Jurkat, Clone E6-1 (cell line): ENCODE data around the gene CPNE7.
A peak's percentile ranks its signal among the peaks of the same experiment; 100 is the strongest.
"Not testable (repeated sequence)": the region's sequence is repeated elsewhere in the genome, so short reads cannot be mapped to it uniquely, and the experiment has no call there.

Experiments used
- DNase-seq: peaks from one replicate; pipeline ENCODE4 v3.0.0-alpha.2; 2011; ENCODE audit warnings: low read depth, low spot score
- H3K4me3 ChIP-seq: 2 replicates; pipeline ENCODE4 v1.5.1; 2011; ENCODE audit warnings: mild to moderate bottlenecking, low read length, control low read depth, moderate library complexity

CPNE7 gene

GRCh38 chr16:89563639-89564392 is 11.7 kb upstream of the CPNE7 start:
- DNase-seq: no peak

DNA sequence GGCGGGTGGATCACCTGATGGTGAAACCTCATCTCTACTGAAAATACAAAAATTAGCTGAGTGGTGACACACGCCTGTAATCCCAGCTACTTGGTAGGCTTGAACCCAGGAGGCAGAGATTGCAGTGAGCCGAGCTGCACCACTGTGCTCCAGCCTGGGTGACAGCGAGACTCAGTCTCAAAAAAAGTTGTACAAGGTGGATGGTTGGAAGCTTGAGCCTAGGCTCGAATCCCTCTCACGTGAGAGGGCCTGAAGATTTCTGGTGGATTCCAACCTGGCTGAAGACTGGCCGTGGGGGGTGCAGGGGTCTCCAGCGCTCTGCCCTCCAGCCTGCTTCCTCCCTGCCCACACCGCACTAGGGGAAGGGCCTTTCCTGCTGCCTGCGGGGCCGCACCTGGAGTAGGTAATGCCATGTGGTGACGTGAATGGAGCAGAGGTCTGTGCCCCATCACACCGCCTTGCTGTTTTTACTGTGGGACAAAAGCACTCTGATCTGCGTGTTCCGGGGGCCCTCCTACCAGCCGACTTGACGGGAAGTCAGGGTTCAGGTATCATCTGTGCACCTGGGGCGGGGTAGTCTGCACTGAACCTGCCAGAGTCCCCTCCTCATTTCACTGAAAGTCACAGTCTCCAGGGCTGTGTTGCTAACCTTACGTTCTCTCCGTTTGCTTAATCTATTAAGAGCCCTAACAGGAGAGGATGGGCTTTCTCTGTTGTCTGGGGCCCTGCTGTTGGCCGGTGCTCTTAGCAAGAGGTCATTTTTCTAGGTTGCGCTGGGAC is 10.9 kb upstream of the CPNE7 start:
- no peak overlapping the region for H3K4me3 ChIP-seq
- no peak for DNase-seq

More at GRCh38 chr16:89563639-89564392, 11.7 kb upstream of the CPNE7 start:
- no peak overlapping the region for H3K4me3 ChIP-seq

DNA sequence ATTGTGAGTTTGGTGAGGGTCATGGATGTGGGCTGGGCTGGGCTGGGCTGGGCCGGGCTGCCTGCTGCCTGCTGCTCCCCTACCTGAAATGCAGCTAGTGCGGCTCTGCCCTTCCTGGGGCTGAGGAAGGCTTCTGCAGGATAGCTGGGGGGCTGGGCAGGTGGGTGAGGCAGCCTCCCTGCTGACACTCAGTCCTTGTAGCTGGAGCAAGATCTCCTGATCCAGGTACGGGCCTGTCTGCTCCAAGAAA is 10.4 kb upstream of the CPNE7 start:
- no peak for DNase-seq
- H3K4me3 ChIP-seq: no peak overlapping the region

GRCh38 chr16:89565506-89566372 is 9.8 kb upstream of the CPNE7 start:
- no peak overlapping the region for H3K4me3 ChIP-seq
- DNase-seq: no peak

DNA sequence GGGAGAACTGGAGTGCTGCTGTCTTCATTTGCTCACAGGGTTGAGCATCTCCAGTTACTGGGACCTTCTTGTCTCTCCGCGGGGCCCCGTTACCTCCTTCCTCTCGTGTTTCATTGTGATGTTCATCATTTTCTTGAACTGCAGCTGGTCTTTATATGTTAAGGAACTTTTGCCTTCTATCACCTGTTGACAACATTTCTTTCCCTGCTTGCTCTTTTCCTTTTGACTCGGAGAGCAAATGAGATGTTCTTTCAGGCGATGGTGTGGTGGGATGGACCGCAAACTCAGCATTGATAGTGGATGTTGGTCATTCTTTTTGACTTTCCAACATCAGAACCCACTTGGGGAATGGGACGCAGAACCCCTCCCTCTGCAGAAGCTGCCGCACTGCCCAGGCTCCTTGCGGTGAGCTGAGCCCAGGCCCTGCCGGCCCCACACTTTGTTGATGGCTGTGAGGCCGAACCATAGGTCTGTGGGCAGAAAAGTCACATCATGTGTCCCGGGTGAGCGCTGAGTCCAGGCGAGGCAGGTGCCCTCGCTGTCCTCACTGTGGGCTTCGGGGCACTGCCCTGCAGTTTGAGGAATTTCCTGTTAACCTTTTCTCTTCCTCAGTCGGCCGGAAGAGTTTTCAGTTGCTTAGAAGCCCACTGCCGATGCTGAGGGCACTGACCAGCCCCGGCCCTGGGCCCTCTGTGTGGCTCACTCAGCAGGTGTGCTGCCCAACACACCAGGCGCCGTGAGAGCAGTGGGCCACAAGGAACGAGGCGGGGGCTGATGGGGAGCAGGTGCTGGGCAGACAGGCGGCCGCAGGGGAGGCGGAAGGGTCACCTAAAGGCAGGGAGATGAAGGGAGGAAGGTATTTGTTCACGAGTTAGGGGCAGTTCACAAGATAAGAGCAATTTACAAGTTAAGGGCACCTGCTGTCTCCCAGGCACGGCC is 7.6 kb upstream of the CPNE7 start:
- no peak for DNase-seq
- H3K4me3 ChIP-seq: no peak overlapping the region

- H3K4me3 ChIP-seq: no peak overlapping the region
- no peak for DNase-seq
Observed at GRCh38 chr16:89569506-89570341, 5.8 kb upstream of the CPNE7 start.

DNA sequence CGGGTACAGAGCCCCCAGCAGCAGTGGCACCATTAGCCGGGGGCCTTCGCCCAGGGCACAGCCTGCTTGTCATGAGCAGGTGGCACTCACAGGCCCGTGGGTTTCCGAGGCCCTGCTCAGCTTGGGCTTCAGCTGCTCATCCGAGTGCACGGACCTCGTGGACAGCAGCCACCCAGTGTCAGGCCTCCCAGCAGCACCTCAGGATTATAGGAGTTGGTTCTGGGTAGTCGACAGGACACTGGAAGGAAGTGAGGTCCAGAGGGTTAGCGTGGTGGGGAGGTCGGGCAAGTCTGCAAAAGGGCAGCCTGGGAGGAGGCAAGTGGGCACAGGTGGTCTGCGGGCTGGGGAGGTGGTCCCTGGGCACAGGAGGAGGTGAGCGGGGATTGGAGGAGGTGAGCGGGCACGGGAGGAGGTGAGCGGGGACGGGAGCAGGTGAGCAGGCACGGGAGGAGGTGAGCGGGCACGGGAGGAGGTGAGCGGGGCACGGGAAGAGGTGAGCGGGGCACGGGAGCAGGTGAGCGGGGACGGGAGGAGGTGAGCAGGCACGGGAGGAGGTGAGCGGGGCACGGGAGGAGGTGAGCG is 5.1 kb upstream of the CPNE7 start:
- H3K4me3 ChIP-seq: no peak overlapping the region
- DNase-seq: no peak

- H3K4me3 ChIP-seq, DNase-seq: not testable (repeated sequence)
Observed at GRCh38 chr16:89570983-89571598, 4.5 kb upstream of the CPNE7 start.

DNA sequence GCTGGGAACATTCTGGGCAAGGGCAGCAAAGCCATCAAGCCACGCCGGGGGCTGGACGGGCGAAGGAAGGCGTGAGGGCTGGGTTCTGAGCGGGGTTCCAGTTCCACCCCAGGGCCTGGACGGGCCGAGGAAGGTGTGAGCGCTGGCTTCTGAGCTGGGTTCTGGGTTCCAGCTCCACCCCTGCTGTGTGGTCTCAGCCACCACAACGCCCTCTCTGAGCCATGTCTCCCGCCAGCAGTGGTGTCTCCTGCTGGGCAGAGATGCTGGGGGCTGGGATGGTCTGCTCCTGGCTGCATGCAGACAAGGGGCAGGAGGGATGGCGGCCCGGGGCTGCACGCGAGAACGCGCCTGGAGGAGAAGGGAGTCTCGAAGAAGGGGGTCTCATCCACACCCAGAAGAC is 3.9 kb upstream of the CPNE7 start:
- H3K4me3 ChIP-seq: no peak overlapping the region
- no peak for DNase-seq

- no peak for DNase-seq
- H3K4me3 ChIP-seq: no peak overlapping the region
Observed at GRCh38 chr16:89572073-89572484, 3.5 kb upstream of the CPNE7 start.

- no peak for DNase-seq
- no peak overlapping the region for H3K4me3 ChIP-seq
Observed at GRCh38 chr16:89572485-89573205, 2.9 kb upstream of the CPNE7 start.

DNA sequence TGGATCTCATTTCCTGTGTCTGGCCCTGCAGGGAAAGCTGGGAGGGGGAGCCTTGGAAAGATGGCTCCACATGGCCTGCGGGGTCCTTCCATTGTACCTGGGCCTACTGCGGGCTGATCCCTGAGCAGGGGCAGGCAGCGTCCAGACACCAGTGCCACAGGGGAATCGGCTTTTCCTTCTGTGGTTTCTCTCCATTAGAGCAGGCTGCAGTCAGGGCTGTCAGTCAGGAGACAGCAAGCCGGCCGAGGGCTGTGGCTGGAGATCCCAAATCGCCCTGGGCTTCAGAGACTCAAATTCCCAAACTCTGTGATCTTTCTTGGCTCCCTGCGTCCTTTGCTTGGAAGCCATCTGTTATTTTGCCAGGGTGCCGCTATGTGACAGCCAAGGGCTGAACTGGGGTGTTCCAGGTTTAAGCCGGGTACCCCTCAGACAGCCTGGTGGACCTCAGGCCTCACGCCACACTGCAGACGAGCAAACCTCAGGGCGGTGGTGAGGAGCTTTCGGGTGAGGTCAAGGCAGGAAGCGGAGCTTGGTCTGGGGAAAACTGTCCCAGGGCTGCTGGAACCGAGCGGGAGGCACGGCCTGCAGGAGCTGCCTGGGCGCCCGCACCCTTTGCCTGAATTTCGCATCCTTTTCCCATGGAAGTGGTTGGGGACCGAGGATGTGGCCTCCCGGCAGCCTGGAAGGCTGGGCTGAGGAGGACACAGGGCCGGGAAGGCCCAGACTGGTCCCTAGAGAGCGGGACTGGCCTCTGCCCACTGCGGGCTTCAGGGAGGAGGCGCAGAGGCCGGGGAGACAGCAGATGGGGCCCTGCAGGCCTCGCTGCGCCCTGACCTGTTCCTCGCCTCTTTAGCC is 1.5 kb upstream of the CPNE7 start:
- no peak for DNase-seq
- no peak overlapping the region; the same call in 1 of the 2 replicates for H3K4me3 ChIP-seq

DNA sequence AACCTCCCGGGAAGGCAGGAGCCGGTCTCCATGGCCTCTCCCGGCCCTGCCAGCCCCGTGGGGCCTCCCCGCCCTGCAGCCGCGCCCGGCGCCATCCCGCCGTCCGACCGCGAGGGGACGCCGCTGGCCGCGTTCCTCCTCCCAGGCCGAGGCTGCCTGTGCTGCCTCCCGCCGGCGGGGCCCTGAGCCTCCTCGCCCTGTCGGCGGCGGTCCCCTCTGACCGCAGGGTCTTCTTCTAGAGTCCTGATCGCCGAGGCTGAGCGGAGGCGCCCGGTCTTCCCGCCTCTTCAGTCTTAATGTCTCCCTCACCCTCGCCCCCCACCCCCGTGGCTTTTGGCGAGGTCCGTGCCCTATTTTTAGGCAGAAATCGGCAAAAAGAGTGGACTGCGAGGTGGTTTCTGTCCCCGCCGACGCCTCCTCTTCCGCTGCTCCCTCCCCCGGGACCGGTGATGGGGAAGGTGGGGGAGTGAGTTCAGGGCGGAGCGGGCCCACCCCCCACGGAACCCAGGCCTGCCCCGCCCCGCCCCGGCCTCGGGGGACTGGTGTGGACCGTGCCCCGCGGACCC is 794 bp upstream of the CPNE7 start:
- H3K4me3 ChIP-seq: peak overlapping the region; percentile 44
- no peak for DNase-seq

- DNase-seq: no peak
- peak overlapping the region; percentile 47 for H3K4me3 ChIP-seq
Observed at GRCh38 chr16:89576153-89577054, 846 bp downstream of the CPNE7 start.
